Measurements from ENCODE around the gene TAGLN3. TPM values are rescaled to one million over a fixed set of nuclear protein-coding genes. Genes with fewer than 3 reads are reported as not detected.

The TAGLN3 gene
- total RNA-seq, 1 donor from 2014 or later = not detected

GRCh38 chr3:112003321-112004080, 4.8 kb downstream of the TAGLN3 start:
- intact Hi-C loops (cut with DNase I) = no loop called here
- DNase-seq (ENCODE audit: missing footprints) = no peak
- no peak for ATAC-seq

GRCh38 chr3:112004187-112004586, 5.5 kb downstream of the TAGLN3 start:
- intact Hi-C loops (cut with DNase I) = no loop called here
- DNase-seq (ENCODE audit: missing footprints) (no peak), ATAC-seq (no peak)

GRCh38 chr3:112004669-112005068, 5.9 kb downstream of the TAGLN3 start:
- DNase-seq (ENCODE audit: missing footprints) = no peak
- ATAC-seq = no peak
- intact Hi-C loops (cut with DNase I) = no loop called here

GRCh38 chr3:112005091-112005672, 6.5 kb downstream of the TAGLN3 start:
- DNase-seq (ENCODE audit: missing footprints) (no peak), ATAC-seq (no peak)
- intact Hi-C loops (cut with DNase I) = no loop called here

GRCh38 chr3:112007633-112008032, 8.9 kb downstream of the TAGLN3 start:
- DNase-seq (ENCODE audit: missing footprints) = no peak
- ATAC-seq = peak; percentile 37

GRCh38 chr3:112009670-112010069, 10.9 kb downstream of the TAGLN3 start:
- intact Hi-C loops (cut with DNase I) = loop anchor here (5.0 kb wide), 1 partner anchor 37 kb away; no protein-coding TSS in a partner anchor
- ATAC-seq (no peak), DNase-seq (ENCODE audit: missing footprints) (no peak)

More at GRCh38 chr3:112007633-112008032, 8.9 kb downstream of the TAGLN3 start:
- intact Hi-C loops (cut with DNase I) = no loop called here

GRCh38 chr3:112010636-112011035, 11.9 kb downstream of the TAGLN3 start:
- intact Hi-C loops (cut with DNase I) = loop anchor here (5.0 kb wide), 1 partner anchor 38 kb away; no protein-coding TSS in a partner anchor
- ATAC-seq (no peak), DNase-seq (ENCODE audit: missing footprints) (no peak)

- ATAC-seq (no peak), DNase-seq (ENCODE audit: missing footprints) (no peak)
- intact Hi-C loops (cut with DNase I) = loop anchor here (5.0 kb wide), 1 partner anchor 39 kb away; no protein-coding TSS in a partner anchor
Observed at GRCh38 chr3:112011376-112011940, 12.7 kb downstream of the TAGLN3 start.

GRCh38 chr3:112012205-112012992, 13.7 kb downstream of the TAGLN3 start:
- intact Hi-C loops (cut with DNase I) = loop anchor here (1.0 to 5.0 kb wide), 3 partner anchors 30 to 343 kb away; no protein-coding TSS in a partner anchor
- peak; percentile 29 for ATAC-seq
- DNase-seq (ENCODE audit: missing footprints) = no peak

GRCh38 chr3:112013058-112013783, 14.5 kb downstream of the TAGLN3 start:
- ATAC-seq (peak; percentile 81), DNase-seq (ENCODE audit: missing footprints) (no peak)
- intact Hi-C loops (cut with DNase I) = loop anchor here (1.0 to 5.0 kb wide), 3 partner anchors 24 to 41 kb away; no protein-coding TSS in a partner anchor

GRCh38 chr3:112013784-112014143, 15.0 kb downstream of the TAGLN3 start:
- intact Hi-C loops (cut with DNase I) = loop anchor here (1.0 to 5.0 kb wide), 3 partner anchors 24 to 41 kb away; no protein-coding TSS in a partner anchor

GRCh38 chr3:112017091-112017490, 18.4 kb downstream of the TAGLN3 start:
- ATAC-seq = no peak
- no peak for DNase-seq (ENCODE audit: missing footprints)
- intact Hi-C loops (cut with DNase I) = no loop called here

More at GRCh38 chr3:112013784-112014143, 15.0 kb downstream of the TAGLN3 start:
- ATAC-seq (no peak), DNase-seq (ENCODE audit: missing footprints) (no peak)

- ATAC-seq (no peak), DNase-seq (ENCODE audit: missing footprints) (no peak)
- intact Hi-C loops (cut with DNase I) = no loop called here
Observed at GRCh38 chr3:112018712-112019111, 20.0 kb downstream of the TAGLN3 start.

GRCh38 chr3:112019716-112020115, 21.0 kb downstream of the TAGLN3 start:
- no peak for ATAC-seq
- no peak for DNase-seq (ENCODE audit: missing footprints)
- intact Hi-C loops (cut with DNase I) = no loop called here

GRCh38 chr3:112020674-112021085, 22.0 kb downstream of the TAGLN3 start:
- ATAC-seq (no peak), DNase-seq (ENCODE audit: missing footprints) (no peak)
- intact Hi-C loops (cut with DNase I) = no loop called here

GRCh38 chr3:112027142-112027541, 28.4 kb downstream of the TAGLN3 start:
- DNase-seq (ENCODE audit: missing footprints) = no peak
- ATAC-seq = no peak
- intact Hi-C loops (cut with DNase I) = no loop called here

GRCh38 chr3:112027826-112028225, 29.1 kb downstream of the TAGLN3 start:
- ATAC-seq (peak; percentile 54), DNase-seq (ENCODE audit: missing footprints) (no peak)
- intact Hi-C loops (cut with DNase I) = no loop called here

- no peak for DNase-seq (ENCODE audit: missing footprints)
- no peak for ATAC-seq
- intact Hi-C loops (cut with DNase I) = no loop called here
Observed at GRCh38 chr3:112030901-112031300, 32.2 kb downstream of the TAGLN3 start.

Data from Right ventricle myocardium inferior (tissue), 1 donor.